Jurkat, Clone E6-1 (cell line): ENCODE data around the gene NUP188.
"Not testable (repeated sequence)": the region's sequence is repeated elsewhere in the genome, so short reads cannot be mapped to it uniquely, and the experiment has no call there.

Experiments used
- DNase-seq: peaks from one replicate; pipeline ENCODE4 v3.0.0-alpha.2; 2011; ENCODE audit warnings: low read depth, low spot score
- H3K4me3 ChIP-seq: 2 replicates; pipeline ENCODE4 v1.5.1; 2011; ENCODE audit warnings: mild to moderate bottlenecking, low read length, control low read depth, moderate library complexity

Gene NUP188

DNA sequence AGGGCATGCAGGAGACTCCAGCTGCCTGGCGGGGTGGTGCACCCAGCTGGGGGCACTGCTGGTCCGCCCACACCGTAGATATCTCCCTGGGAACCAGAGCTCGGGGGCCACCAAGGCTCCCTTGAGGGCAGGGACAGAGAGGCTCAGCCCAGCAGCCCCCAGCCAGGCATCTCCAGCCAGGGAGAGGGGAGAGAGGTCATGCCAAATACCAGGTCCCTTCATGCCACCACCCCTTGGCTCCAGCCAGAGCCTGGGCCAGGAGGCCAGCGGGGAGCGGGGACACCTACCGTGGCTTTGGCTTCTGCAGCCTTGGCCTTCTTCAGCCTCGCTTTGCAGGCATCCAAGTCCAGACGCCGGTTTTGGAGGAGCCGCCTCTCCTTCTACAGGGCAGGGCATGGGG lies 66.6 kb downstream of the NUP188 start:
- H3K4me3 ChIP-seq, result no peak overlapping the region
- no peak for DNase-seq

DNA sequence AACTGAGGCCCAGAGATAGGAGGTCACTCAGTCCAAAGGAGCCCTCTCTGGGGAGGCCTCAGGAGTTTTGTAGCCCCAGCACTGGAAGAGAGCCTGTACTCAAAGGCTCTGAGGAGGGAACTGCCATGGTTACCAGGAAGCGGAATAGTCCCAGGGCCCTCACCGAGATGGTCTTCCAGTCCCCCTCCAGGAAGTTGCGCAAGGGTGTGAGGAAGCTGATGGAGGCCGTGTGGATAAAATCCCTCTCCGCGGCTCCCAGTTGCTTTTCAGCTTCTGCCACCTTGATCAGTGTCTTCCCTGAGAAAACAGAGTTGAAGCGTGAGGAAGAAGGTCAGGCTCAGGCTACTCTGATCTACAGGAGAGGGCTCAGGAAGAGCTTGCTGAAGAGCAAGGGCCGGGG lies 67.1 kb downstream of the NUP188 start:
- DNase-seq, result no peak
- no peak overlapping the region for H3K4me3 ChIP-seq

DNA sequence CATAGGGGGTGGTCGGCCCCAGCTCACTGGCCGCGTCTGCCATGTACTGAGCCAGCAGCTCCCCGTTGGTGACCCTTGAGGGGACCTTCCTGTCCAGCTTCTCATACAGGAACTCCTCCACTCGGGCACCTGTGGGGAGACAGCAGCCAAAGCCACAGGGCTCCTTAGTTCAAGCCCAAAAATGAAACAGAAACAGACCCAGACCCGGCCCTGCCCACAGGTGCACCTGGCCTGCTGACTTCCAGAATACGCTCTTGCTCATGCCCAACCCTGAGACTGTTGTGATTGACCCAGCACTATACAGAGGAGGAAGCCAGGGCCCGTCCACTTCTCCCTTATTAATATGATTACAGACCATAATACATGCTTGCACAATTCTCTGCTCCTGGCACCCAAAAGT lies 73.6 kb downstream of the NUP188 start:
- no peak overlapping the region for H3K4me3 ChIP-seq
- DNase-seq, result no peak

DNA sequence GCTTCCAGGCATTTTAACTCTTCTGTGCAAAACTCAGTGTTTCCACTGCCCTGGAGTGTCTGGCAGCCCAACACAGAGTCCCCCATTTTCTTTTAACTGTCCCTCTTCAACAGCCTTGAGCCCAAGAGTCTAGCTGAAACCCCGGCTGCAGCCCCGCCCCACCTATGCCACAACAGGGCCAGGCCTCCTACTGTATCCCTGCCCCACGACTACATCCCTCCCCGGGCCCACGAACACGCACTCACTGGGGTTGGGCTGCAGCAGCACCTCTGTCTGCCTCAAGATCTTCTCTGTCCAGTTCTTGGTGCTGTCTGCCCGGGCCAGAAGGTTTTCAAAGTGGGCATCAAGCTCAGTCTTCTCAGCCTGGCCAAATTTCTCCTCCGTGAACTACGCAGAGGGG lies 74.5 kb downstream of the NUP188 start:
- no peak for DNase-seq
- no peak overlapping the region for H3K4me3 ChIP-seq

DNA sequence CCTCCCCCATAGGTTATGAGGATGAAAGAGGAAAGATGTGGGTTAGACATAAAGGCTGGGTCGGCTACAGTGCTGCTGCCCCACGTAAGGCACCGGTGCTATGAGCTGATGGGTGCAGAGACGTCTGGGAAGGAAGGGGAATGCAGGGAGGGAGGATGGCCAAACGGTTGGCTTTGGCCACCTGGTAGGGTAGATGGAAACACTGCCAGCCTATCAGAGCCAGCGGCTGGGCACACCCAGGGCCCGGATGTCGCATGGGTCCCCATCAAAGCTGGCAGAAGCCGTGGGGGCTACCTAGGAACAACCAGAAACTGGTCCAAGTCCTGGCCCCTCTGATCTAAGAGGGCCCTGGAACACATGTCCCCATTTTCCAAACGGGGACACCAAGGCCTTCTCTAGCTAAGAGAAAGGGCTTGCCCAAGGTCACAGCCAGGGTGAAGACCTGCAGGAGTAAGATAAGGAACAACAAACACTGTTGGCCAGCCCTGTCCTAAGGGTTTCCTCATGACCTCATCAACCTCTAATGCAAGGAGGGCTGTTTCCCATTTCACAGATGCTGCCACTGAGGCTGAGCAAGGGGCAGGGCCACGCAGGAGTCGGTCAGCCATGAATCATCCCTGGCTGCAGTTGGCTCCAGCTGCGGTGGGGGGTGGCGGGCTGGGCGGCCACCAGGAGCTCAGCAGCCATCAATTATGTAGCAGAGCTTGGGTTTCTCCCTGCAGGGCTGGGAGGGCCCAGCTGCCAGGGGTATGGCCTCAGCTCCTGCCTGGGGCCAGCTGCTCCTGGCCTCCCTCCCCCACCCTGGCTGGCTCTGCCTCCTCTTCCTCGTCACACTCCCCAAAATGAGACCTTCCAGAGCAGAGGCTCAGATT lies 75.8 kb downstream of the NUP188 start:
- H3K4me3 ChIP-seq, result no peak overlapping the region
- no peak for DNase-seq

DNA sequence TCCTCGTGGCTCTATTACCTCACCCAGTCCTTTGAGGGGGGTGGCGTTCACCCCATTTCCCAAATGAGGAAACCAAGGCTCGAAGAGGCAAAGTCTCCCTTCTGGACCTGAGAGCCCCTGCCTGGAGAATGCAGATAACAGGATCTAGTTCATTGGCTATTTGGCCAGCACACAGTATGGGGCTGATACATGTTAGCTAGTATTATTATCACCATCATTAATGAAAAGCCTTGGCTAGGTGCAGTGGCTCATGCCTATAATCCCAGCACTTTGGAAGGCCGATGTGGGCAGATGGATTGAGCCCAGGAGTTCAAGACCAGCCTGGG lies 76.4 kb downstream of the NUP188 start:
- DNase-seq, result no peak
- no peak overlapping the region for H3K4me3 ChIP-seq

DNA sequence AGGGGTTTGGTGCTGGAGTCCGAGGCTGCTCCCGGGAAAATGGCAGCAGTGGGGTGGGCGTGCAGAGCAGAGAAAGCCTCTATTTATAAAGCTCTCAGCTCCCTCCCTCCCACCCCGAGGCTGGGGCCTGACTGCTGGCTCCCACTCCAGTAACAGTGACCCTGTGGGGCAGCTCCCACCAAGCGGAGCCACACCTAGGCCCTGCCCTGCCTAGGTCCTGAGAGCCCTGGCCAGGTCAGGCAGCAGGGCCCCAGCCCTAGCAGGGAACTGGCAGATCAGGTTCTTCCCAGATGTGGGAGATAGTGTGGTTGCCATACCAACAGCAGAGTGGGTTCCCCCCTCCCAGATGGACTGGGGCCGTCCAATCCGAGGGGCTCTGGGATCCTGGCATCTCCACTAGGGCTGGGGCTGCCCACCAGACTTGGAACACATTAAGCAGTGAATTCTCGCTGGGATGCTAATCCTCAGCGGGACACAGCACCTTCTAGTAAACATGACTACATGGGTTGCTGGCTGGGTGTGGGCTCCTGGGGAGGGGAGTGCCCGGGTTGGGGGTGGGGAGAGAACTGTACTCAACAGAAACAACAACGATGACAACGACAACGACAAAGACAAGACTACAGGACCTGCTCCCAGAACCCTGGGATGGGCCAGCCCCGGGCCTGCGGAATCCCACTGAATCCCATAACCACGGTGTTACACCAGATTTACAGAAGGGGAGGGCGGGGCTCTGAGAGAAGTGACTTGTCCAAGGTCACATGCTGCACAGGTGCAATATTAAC lies 79.1 kb downstream of the NUP188 start:
- no peak for DNase-seq

DNA sequence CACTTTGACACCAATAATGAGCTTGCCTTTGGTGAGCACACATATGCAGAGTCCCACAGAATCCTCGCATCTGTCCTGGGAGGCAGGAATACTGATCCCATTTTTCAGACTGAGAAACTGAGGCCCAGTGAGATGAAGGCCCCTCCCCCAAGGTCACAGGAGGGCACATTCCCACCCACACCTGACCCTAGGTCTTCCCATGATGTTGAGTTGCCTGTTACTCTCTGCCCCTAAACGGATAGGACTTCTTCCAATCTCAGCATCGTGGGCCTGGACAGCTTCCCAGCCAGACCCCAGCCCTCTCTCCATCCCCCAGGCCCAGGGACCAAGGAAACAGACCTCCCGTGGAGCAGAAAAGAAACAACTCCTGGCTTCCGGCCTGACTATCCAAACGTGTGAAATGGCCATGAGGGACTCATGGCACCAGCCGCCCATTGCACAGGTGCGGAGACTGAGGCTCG lies 79.8 kb downstream of the NUP188 start:
- DNase-seq, result no peak
- peak overlapping the region; percentile 86 for H3K4me3 ChIP-seq

More for the DNA sequence above, 79.1 kb downstream of the NUP188 start:
- peak overlapping the region; percentile 86 for H3K4me3 ChIP-seq

DNA sequence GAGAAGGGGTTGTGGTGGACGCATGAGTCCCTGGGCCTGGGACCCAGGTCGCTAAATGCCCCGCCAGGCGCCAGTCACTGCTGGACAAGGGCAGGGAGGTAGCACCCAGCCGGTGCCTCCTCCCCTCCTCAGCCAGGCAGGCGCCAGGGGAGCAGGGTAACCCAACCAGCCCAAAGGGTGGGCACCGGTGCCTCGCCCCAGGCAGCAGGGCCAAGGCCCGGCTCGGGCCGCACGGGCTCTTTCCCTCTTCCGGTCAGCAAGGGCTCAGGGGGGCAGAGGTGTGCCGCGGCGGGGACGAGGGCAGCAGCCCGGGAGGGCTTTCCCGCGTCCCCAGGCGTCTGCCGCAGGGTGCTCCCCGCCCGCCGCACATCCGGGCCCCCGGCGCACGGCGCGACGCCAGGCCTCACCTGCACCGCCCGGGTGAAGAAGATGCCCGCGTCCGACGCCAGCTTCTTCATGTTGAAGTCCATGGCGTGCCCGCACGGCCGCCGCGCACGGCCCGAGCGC lies 80.2 kb downstream of the NUP188 start:
- H3K4me3 ChIP-seq, result peak overlapping the region; percentile 86
- DNase-seq, result peak; percentile 54

DNA sequence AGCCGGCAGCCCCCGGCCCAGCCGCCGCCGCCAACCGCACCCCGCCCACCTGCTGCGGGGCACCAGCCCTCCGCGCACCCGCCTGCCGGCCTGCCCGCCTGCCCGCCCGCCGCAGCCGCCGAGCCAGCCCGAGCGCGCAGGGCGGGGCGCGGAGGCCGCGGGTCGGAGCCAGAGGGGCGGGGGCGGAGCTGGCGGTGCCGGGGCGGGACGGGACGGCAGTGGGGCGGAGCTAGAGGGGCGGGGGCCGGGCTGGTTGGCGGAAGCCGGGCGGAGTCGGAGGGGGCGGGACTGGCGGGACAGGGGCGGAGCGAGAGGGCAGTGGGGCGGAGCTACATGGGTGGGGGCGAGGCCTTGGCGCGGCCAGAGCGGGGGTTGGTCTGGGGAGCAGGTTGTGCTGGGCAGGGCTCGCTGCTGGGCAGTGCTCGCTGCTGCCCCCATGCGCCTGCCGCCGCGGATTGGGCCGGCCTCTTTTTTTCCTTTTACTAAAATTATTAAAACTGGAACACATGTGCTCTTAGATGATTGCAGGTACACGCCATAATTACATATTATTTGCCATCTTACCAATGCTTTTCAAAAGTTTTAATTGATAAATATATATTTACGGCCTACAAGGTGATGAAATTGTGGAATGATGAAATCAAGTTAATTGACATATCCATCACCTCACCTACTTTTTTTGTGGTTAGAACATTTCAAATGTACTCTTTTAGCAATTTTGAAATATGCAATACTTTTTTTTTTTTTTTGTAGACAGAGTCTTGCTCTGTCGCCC lies 80.9 kb downstream of the NUP188 start, which contains the start of gene SH3GLB2:
Gene SH3GLB2 (minus strand): TSS at position 140 of the 775 bp plus-strand sequence. CDS start 177 bp downstream, outside the sequence.
- H3K4me3 ChIP-seq, result peak within 1 kb of the TSS; percentile 86
- peak; percentile 66 for DNase-seq

DNA sequence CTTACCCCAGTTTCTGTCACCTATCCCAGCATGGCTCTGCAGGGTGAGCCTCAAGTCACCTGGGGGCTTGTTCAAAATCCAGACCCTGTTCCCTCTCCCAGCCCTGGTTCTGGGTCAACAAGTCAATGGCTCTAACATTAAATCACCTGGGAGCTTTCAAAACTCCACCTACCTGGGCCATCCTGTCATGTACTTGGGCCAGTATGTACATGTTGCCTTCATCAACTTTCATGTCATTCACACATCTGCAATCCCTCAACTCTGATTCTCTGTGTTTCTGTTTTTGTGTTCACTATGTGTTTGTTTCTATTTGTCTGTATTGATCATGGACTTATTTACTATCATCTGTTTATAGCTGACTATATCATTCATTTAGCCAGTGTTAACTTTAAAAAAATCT lies 82.7 kb downstream of the NUP188 start:
- no peak overlapping the region for H3K4me3 ChIP-seq
- DNase-seq, result no peak

DNA sequence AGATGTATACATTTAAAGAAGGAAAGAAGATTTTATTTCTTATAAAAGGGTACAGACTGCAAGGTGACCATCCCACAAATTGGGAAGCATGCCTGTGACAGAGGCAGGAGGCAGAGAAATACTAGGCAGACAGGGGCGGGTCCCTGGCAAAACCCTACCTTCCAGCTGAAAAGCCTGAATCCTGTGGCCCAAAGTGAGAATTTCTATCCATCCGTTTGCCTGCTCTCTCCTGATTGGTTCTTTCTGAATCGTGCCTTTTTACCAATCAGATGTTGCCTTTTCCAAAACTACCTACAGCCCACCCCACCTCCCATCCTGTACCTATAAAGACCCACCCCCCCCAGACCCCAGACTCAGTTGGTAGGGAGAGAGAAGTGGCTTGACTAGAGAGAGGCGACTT lies 84.0 kb downstream of the NUP188 start:
- no peak overlapping the region for H3K4me3 ChIP-seq
- no peak for DNase-seq

DNA sequence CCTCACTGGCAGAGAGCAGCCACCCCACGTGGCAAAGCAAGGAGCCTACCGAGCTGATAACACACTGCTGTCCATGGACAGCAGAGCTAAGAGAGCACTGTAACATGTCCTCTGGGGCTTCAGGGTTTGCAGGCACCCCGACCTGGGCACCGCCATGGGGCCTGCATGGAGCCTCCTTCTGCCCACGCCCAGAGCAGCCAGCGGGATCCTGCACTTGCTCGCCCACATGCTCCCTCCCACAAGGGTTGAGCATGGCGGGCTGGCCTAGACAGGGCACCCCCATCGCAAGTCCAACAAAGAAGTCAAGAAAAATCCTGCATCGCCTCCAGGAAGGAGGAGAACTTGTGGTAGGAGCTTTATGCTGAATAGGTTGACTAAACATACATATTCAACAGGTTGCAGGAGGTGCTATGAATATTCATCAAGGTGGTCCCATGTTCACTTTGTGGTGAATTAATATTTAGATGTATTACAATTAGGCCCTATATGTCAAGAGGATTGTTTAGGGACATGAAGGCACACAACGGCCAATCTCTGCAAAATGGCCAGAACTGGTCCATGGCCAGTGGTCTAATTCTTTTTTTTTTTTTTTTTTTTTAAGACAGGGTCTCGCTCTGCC lies 85.2 kb downstream of the NUP188 start:
- DNase-seq, result no peak

DNA sequence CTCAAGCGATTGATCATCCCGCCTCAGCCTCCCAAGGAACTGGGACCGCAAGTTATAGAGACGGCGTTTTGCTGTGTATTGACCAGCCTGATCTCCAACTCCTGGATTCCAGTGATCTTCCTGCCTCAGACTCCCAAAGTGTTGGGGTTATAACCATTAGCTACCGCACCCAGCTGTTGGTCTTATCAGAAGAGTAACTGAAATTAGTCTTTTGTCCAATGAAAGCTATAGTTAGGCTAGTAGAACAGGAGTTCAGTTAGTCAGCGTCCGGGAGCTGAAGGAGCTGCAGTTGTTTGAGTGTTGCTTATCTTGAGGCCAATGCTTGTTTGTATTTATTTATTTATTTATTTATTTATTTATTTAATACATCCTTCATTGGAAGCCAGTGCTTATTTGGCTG lies 85.7 kb downstream of the NUP188 start:
- H3K4me3 ChIP-seq, result no peak overlapping the region
- no peak for DNase-seq

More for the DNA sequence above, 85.2 kb downstream of the NUP188 start:
- no peak overlapping the region for H3K4me3 ChIP-seq

DNA sequence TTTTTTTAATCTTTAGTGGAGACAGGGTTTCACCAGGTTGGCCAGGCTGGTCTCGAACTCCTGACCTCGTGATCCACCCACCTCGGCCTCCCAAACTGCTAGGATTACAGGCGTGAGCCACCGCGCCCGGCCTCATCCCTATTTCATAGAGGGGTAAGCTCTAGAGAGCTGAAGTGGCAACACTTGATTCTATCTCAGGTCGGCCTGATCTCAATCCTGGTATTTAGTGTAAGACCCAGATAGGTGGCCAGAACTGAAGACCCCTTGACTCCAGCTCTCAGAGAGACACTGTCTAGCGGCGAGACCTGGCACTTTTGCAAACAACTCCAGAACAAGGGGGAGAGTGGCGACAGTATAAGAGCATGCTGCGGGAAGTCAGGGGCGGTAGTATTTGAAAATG lies 88.3 kb downstream of the NUP188 start:
- not testable (repeated sequence) for DNase-seq
- peak overlapping the region; percentile 35 for H3K4me3 ChIP-seq

DNA sequence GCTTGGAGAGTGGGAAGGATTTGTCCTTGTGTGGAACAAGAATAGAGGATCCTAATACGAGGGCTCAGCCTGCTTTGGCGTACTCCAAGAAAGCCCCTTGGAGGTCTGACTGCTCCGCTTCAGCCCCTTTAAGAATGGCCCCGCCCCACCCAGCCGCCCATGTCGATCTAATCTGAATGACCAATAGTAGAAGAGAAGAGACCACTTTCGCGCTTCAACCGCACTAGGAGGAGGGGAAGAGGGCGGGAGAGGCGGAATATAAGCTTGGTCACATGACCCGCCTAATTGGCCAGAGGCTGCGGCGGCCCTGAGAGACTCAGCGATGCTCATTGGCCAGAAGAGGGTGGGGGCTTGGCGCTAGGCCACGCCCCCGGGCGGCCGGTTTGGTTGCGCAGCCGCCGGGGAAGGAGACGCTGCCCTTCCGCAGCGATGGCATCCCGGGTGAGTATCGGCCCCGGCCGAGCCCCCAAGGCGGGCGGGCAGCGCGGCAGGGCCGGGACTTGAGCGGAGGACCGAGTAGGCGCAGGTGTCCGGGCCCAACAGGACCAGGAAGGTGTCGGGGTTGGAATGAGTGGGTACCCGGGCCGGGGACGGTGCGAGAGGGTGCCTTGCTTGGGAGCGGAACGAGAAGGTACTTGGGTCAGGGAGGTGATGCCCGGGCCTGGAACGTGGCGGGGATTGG lies 88.9 kb downstream of the NUP188 start, which contains the start of gene MIGA2:
Gene MIGA2 (plus strand): TSS at position 386 of the 682 bp plus-strand sequence. CDS start 3,969 bp downstream, outside the sequence.
- H3K4me3 ChIP-seq, result peak within 1 kb of the TSS; percentile 92
- DNase-seq, result peak; percentile 99

DNA sequence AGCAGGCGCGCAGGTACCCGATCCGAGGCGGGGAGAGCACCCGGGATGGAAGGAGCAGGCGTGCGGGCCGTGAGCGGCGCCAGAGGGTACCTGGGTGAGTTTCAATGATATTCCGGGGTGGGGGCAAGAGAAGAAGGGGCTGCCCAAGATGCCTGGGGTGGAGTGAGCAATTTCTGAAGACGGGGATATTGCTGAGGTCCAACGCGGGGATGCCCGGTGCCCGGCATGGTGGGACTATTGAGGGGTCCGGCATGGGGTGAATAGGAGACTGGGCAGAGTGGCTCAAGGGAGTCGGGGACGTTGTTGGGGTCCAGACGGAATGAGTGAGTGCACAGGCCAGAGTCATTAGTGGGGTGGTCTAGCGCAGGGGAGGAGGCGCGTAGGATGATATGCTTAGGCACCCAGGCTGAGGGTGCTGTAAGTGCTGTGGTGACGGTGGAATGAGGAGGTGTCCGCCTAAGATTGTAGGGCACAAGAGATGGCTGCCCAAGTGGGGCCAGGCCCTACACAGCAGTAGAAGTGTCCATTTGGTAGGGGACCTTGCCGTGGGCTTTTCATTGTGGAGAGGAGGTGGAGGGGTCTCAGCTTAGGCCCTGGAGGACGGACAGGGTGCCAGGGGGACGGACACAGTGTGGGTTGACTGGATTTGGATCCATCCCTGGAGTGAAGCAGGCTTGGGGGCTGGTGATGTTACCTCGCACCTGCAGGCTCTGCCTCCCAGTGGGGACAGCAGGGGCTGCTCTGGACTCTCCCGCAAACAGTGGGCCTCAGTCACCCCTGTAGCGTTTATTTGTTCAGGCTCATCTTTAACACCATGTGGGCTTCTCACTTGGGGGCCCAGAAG lies 89.6 kb downstream of the NUP188 start:
- H3K4me3 ChIP-seq, result peak overlapping the region; percentile 92
- no peak for DNase-seq
